ENCODE measurements around the gene PLXDC1.

DNA sequence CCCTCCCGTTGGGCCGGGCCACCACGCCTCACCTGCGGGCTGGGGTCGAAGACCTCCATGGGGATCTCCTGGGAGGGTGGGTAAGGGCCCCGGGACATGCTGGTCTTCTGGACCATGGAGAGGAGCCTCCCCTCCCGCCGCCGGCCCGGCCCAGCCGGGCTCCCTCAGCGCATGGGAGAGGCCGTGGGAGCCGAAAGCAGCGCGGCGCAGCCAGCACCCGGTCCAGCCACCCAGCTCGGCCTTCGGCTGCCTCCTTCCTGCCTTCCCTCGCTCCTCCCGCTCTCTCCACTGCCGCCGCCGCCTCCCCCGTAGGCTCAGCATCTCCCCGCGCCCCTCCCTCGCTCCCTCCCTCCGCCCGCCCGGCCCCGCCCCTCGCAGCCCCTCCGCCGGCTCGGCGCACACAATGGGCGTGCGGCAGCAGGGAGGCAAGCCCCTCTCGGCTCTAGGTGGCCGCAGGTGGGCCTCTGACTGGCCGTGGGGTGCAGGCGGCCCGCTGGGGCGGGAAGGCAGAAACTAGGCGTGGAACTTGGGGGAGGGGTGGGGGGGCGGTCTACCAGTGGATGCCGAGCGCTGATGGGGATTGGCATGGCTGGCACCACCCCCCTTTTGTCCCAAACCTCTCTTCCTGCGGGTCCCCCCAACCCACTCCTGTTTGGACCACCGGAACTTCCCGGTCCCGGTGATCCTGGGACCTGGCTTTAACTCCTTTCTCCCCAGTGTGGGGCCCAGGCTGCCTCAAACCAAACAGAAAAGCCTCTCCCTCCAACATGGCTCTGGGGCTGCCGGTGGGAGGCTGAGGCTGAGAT is 46.1 kb upstream of the PLXDC1 start, which contains the start of gene CACNB1:
- TF ChIP-seq, protein P1, sequence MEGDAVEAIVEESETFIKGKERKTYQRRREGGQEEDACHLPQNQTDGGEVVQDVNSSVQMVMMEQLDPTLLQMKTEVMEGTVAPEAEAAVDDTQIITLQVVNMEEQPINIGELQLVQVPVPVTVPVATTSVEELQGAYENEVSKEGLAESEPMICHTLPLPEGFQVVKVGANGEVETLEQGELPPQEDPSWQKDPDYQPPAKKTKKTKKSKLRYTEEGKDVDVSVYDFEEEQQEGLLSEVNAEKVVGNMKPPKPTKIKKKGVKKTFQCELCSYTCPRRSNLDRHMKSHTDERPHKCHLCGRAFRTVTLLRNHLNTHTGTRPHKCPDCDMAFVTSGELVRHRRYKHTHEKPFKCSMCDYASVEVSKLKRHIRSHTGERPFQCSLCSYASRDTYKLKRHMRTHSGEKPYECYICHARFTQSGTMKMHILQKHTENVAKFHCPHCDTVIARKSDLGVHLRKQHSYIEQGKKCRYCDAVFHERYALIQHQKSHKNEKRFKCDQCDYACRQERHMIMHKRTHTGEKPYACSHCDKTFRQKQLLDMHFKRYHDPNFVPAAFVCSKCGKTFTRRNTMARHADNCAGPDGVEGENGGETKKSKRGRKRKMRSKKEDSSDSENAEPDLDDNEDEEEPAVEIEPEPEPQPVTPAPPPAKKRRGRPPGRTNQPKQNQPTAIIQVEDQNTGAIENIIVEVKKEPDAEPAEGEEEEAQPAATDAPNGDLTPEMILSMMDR (IDR thresholded peaks at IDR 0.05; ENCODE audit: low read length) = no peak
- no peak for TF ChIP-seq EZH2 (optimal IDR thresholded peaks at IDR 0.05; ENCODE audit: low read depth, low read length)
